Peyer's patch (tissue), 4 donors: Measurements from ENCODE around the gene C9orf50. TPM values are rescaled to one million over a fixed set of nuclear protein-coding genes. Genes with fewer than 3 reads are reported as not detected.

Experiments used
- DNase-seq, 3 donors: peaks; one replicate each; pipeline ENCODE4 v3.0.0-alpha.2; 2017 to 2019
- H3K27ac ChIP-seq, 4 donors: fragments of 200-600 bp; sonication (generic); one replicate each; pipeline ENCODE4 v1.5.1; 2016 to 2019
- H3K27me3 ChIP-seq, 2 donors: fragments of 200-600 bp; sonication (generic); one replicate each; pipeline ENCODE4 v1.5.1; 2019
- H3K36me3 ChIP-seq, 3 donors: fragments of 200-600 bp; sonication (generic); one replicate each; pipeline ENCODE4 v1.5.1; 2016 to 2019
- H3K4me1 ChIP-seq, 4 donors: fragments of 200-600 bp; sonication (generic); one replicate each; pipeline ENCODE4 v1.5.1; 2016 to 2019
- H3K4me3 ChIP-seq, 4 donors: fragments of 200-600 bp; sonication (generic); 1 replicate in 3 of 4; 2 replicates in 1 of 4; pipeline ENCODE4 v1.5.1; 2016 to 2019; ENCODE audit warnings: mild to moderate bottlenecking in 1 of 4
- H3K9me3 ChIP-seq, 4 donors: fragments of 200-600 bp; sonication (generic); one replicate each; pipeline ENCODE4 v1.5.1; 2016 to 2019; ENCODE audit warnings: mild to moderate bottlenecking in 1 of 4
- CTCF ChIP-seq, 6 experiments: fragments of 450-650 bp in 4 of 6; fragments of 200-600 bp in 2 of 6; sonication (generic) in 1 of 6; IDR thresholded peaks; one replicate each; pipeline ENCODE4 v1.5.1; 2017 to 2019; ENCODE audit warnings: antibody characterized with exemption in 6 of 6, mild to moderate bottlenecking in 3 of 6, moderate library complexity in 1 of 6
- POLR2A ChIP-seq, 2 donors: fragments of 450-650 bp; IDR thresholded peaks; one replicate each; pipeline ENCODE4 v1.5.1; 2017; ENCODE audit warnings: antibody characterized with exemption in 2 of 2, mild to moderate bottlenecking in 2 of 2, moderate library complexity in 2 of 2
- total RNA-seq, 4 donors: library from RNA; depleted of rRNA; stranded (reverse); fragments of >200 nt; gene quantifications; one replicate each; pipeline ENCODE4 v1.1.0, GENCODE V29; 2016

Gene C9orf50
- total RNA-seq, 4 donors from 2014 or later, result not detected

DNA sequence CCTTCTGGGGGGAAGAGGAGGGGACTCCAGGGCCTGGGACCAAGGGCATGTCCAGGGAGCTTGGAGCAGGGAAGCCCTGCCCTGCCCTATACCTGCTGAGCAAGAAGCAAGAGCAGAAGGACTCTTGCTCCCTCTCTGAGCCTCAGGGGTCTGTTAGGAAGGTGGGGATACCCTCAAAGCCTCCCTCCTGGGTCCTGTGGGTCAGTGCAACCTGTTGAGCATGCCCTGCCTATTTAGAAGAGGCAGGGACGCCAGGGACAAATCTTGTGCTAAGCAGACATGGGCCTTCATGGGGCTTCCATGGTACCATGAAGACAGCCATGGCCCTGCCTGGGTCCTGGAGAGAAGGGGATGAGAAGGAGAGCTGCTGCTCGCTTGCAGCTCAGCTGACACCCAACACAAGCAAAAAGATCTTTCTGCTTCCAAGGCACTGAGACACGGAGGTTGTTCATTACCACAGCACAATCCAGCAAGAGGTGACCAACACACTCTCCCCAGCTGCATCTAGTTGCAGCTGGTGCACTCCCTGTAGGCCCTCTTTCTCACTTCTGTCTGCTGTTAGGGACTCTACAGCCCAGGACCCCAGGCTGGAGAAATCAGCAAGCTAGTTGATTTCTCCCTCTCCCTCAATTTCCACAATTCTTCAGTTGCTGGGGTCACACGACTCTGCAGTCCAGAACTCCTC is 39.3 kb downstream of the C9orf50 start:
- Histone ChIP-seq H3K4me1 (no peaks in the 10 kb centered on the region), H3K27me3 (no peaks in the 10 kb centered on the region), H3K27ac (no peak overlapping the region), H3K4me3 (no peak overlapping the region), H3K36me3 (no peaks in the 10 kb centered on the region), H3K9me3 (no peaks in the 10 kb centered on the region)
- no peak for DNase-seq
- no peak for TF ChIP-seq CTCF (IDR thresholded peaks at IDR 0.05)

DNA sequence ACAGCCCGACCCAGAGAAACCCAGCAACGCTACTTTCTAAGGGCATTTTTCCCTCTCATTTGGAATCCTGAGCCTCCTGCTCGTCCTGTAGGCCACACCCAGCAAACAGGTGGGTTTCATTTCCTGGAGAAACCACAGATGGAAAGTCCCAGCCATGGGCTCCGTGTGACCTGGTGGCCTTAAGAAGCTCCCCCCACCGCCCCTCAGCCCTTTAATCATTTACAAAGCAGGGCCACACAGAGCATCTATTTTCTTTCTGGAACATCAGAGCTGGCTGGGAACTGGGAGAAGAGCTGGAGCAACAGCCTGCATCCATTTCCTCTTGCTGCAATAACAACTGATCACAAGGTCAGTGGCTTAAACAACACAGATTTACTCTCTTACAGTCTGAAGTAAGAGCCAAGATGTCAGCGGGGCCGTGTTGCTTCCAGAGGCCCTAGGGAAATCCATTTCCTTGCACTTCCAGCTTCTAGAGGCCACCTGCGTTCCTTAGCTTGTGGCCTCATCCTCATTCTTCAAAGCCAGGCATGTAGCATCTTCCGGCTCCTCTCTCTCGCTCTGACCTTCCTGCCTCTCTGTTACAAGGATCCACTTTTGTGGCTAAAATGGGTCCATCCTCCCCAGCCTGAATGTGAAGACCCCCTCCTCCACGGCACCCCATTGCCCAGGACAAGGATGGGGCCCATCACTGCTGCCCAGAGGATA is 40.5 kb downstream of the C9orf50 start:
- no peak for TF ChIP-seq CTCF (IDR thresholded peaks at IDR 0.05)
- TF ChIP-seq POLR2A (IDR thresholded peaks at IDR 0.05), result no peak
- DNase-seq, result no peak
- H3K27ac ChIP-seq, result no peak overlapping the region

DNA sequence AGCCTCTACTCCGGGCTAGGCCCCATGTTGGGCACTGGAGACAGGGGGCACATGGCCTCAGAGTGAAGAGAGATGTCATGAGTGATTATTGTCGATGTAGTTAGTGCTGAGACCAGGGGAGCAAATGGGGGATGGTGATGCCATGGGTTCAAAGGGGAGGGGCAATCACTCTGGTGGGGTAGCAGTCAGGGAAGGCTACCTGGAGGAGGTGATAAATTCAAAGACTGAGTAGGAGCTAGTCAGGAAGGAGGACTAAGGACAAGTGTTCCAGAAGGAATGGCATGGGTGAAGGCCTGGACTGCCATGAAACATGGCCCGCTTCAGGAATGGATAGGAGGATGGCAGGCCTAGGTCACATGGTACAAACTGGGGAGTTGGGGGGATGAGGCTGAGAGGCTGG is 41.6 kb downstream of the C9orf50 start:
- H3K36me3 ChIP-seq, result no peaks in the 10 kb centered on the region
- no peak overlapping the region for H3K4me3 ChIP-seq
- no peaks in the 10 kb centered on the region for H3K27me3 ChIP-seq
- DNase-seq, result no peak
- no peaks in the 10 kb centered on the region for H3K9me3 ChIP-seq
- no peak overlapping the region for H3K27ac ChIP-seq
- no peaks in the 10 kb centered on the region for H3K4me1 ChIP-seq
- TF ChIP-seq CTCF (IDR thresholded peaks at IDR 0.05) (no peak), POLR2A (IDR thresholded peaks at IDR 0.05) (no peak)

More for the DNA sequence above, 40.5 kb downstream of the C9orf50 start:
- Histone ChIP-seq H3K9me3 (no peaks in the 10 kb centered on the region), H3K4me3 (no peak overlapping the region), H3K27me3 (no peaks in the 10 kb centered on the region), H3K4me1 (no peaks in the 10 kb centered on the region), H3K36me3 (no peaks in the 10 kb centered on the region)

GRCh38 chr9:129576546-129577543 is 44.1 kb downstream of the C9orf50 start:
- Histone ChIP-seq H3K36me3 (no peaks in the 10 kb centered on the region), H3K4me3 (no peak overlapping the region), H3K9me3 (no peaks in the 10 kb centered on the region), H3K27ac (no peak overlapping the region), H3K27me3 (no peaks in the 10 kb centered on the region), H3K4me1 (no peaks in the 10 kb centered on the region)
- DNase-seq, result no peak
- TF ChIP-seq POLR2A (IDR thresholded peaks at IDR 0.05) (no peak), CTCF (IDR thresholded peaks at IDR 0.05) (no peak)

DNA sequence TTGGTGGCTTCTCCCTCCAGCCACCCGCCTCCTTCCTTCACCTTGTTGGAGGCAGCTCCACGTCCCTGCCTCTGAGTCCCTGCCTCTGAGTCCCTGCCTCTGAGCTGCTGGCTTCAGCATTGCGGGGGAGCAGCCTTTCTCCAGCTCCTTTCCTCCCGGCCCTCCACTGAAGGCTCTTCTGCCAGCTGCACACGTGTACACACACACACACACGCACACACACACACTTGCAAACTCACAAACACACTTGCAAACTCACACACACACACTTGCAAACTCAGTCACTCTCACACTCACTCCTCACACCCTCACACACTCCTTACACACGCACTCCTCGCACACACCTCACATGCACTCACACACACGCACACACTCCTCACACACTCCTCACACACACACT is 45.1 kb downstream of the C9orf50 start:
- no peak for DNase-seq
- Histone ChIP-seq H3K9me3 (no peaks in the 10 kb centered on the region), H3K4me1 (peaks cover 0 to 3% (median 0%) of the 10 kb centered on the region in 4 donors), H3K36me3 (no peaks in the 10 kb centered on the region), H3K27me3 (no peaks in the 10 kb centered on the region), H3K27ac (no peak overlapping the region), H3K4me3 (no peak overlapping the region)
- TF ChIP-seq POLR2A (IDR thresholded peaks at IDR 0.05) (no peak), CTCF (IDR thresholded peaks at IDR 0.05) (no peak)
